Measurements from ENCODE around the gene GRB10. TPM values are rescaled to one million over a fixed set of nuclear protein-coding genes. Genes with fewer than 3 reads are reported as not detected.

GRB10 gene
- total and polyA plus RNA-seq, 2 experiments from 2014 or later, result 35.0 to 154 TPM

DNA sequence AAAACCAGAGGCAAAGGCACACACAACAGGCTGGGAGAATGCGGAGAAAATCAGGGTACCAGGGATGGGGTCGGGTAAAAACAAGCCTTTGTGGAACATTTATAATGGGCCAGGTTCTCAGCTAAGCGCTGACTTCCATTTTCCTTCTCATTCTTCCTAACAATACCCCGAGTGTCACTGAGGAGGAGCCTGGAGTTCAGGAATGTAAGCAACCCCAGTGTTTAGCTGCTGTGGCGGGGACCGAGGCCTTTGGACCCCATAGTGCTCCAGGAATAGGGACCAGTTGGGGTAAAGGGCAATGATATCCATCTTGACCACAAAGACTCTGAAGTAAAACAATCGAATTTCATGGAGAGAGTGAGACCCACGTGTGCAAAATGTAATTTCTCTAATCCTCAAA is 34.2 kb downstream of the GRB10 start:
- peaks cover 5% of the 10 kb centered on the region; the same call in 1 of the 2 replicates for H3K9me2 ChIP-seq (ENCODE audit: insufficient read depth)
- Mint-ChIP-seq H3K4me1 (peaks cover 59% of the 10 kb centered on the region), H3K9me3 (no peaks in the 10 kb centered on the region), H3K27me3 (ENCODE audit: insufficient read depth, low read depth, poor library complexity) (peaks cover 16% of the 10 kb centered on the region), H3K27ac (no peak overlapping the region; the same call in 1 of the 2 replicates), H3K36me3 (ENCODE audit: low read depth) (peaks cover 52% of the 10 kb centered on the region), H3K4me3 (no peak overlapping the region)
- H2AFZ ChIP-seq, result no peak overlapping the region
- no peaks in the 10 kb centered on the region; the same call in 1 of the 2 replicates for H3K36me3 ChIP-seq (ENCODE audit: insufficient read depth)
- ATAC-seq (peak; percentile 52), DNase-seq (ENCODE audit: low spot score) (no peak)
- peaks cover 22% of the 10 kb centered on the region for H3K4me1 ChIP-seq (ENCODE audit: insufficient read depth)
- no peaks in the 10 kb centered on the region for H3K27me3 ChIP-seq (ENCODE audit: insufficient read depth)
- no peak overlapping the region for H3K4me2 ChIP-seq
- peaks cover 60% of the 10 kb centered on the region for H4K20me1 ChIP-seq (replicated peaks; ENCODE audit: insufficient read depth)
- H3K79me2 ChIP-seq (replicated peaks; ENCODE audit: insufficient read depth), result peaks cover 100% of the 10 kb centered on the region
- no peak overlapping the region for H3K27ac ChIP-seq (ENCODE audit: low read depth)
- no peak overlapping the region for H3K4me3 ChIP-seq
- H3F3A ChIP-seq (replicated peaks; ENCODE audit: low read depth), result no peaks in the 10 kb centered on the region
- no peak for TF ChIP-seq ZNF462 (CRISPR knock-in tag; IDR thresholded peaks at IDR 0.05)
- TF ChIP-seq STAT1 (IDR thresholded peaks at IDR 0.05; ENCODE audit: unreplicated experiment), result no peak
- TF ChIP-seq JUNB (IDR thresholded peaks at IDR 0.05; ENCODE audit: unreplicated experiment), result no peak
- TF ChIP-seq NANOG (IDR thresholded peaks at IDR 0.05; ENCODE audit: borderline replicate concordance), result no peak
- no peak for TF ChIP-seq ZNF114 (CRISPR knock-in tag; IDR thresholded peaks at IDR 0.05)
- TF ChIP-seq EZH2phosphoT487 (IDR thresholded peaks at IDR 0.05; ENCODE audit: unreplicated experiment), result no peak
- no peak for TF ChIP-seq EZH2 (IDR thresholded peaks at IDR 0.05; ENCODE audit: low read depth, unreplicated experiment)

DNA sequence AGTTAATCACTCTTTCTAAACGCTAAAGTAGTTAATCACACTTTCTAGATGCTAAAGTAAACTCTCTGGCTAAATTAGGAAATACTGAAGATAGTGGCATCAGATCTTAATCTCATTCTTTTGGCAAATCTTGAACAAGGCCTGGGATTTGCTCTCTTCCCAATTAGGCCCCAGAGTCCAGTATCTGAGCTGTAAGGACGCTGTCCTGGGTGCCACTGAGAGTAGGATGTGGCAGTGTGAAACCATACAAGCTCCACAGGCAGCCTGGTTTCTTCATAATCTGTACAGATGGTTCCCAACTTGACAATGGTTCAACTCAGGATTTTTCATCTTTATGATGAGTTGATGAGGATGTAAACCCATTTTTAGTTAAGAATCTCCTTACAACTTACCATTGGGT is 36.9 kb downstream of the GRB10 start:
- H3K27ac Mint-ChIP-seq, result no peak overlapping the region
- peaks cover 13% of the 10 kb centered on the region for H3K27me3 Mint-ChIP-seq (ENCODE audit: insufficient read depth, low read depth, poor library complexity)
- H3K4me3 Mint-ChIP-seq, result no peak overlapping the region
- Histone ChIP-seq H3K4me2 (no peak overlapping the region), H3K79me2 (replicated peaks; ENCODE audit: insufficient read depth) (peaks cover 100% of the 10 kb centered on the region), H4K20me1 (replicated peaks; ENCODE audit: insufficient read depth) (peaks cover 64% of the 10 kb centered on the region), H3K9me2 (ENCODE audit: insufficient read depth) (no peaks in the 10 kb centered on the region), H3F3A (replicated peaks; ENCODE audit: low read depth) (no peaks in the 10 kb centered on the region), H3K4me3 (no peak overlapping the region), H3K36me3 (ENCODE audit: insufficient read depth) (no peaks in the 10 kb centered on the region; the same call in 1 of the 2 replicates), H3K27ac (ENCODE audit: low read depth) (peak overlapping the region; percentile 21; the same call in 1 of the 2 replicates), H3K4me1 (ENCODE audit: insufficient read depth) (peaks cover 38% of the 10 kb centered on the region), H2AFZ (no peak overlapping the region), H3K27me3 (ENCODE audit: insufficient read depth) (no peaks in the 10 kb centered on the region)
- H3K9me3 Mint-ChIP-seq, result no peaks in the 10 kb centered on the region
- peaks cover 30% of the 10 kb centered on the region for H3K36me3 Mint-ChIP-seq (ENCODE audit: low read depth)
- ATAC-seq, result no peak
- peaks cover 60% of the 10 kb centered on the region for H3K4me1 Mint-ChIP-seq
- no peak for DNase-seq (ENCODE audit: low spot score)
- no peak for TF ChIP-seq CREB1 (CRISPR knock-in tag; IDR thresholded peaks at IDR 0.05; ENCODE audit: low read depth)
- TF ChIP-seq JUNB (IDR thresholded peaks at IDR 0.05; ENCODE audit: unreplicated experiment), result no peak
- TF ChIP-seq NANOG (IDR thresholded peaks at IDR 0.05; ENCODE audit: borderline replicate concordance), result no peak
- TF ChIP-seq ETS1 (IDR thresholded peaks at IDR 0.05), result no peak
- TF ChIP-seq ZNF114 (CRISPR knock-in tag; IDR thresholded peaks at IDR 0.05), result no peak
- no peak for TF ChIP-seq POLR2AphosphoS5 (IDR thresholded peaks at IDR 0.05; ENCODE audit: low read depth)
- TF ChIP-seq EZH2 (IDR thresholded peaks at IDR 0.05; ENCODE audit: low read depth, unreplicated experiment), result no peak

Data from GM23338 (cell line).